GM21390 (cell line): ENCODE measurements around the gene MARK3.

Source experiments
- ATAC-seq: cut with Tn5 transposase; IDR thresholded peaks from one replicate; pipeline ENCODE4 v1.9.1; 2021; ENCODE audit not compliant: unreplicated experiment

MARK3 gene

DNA sequence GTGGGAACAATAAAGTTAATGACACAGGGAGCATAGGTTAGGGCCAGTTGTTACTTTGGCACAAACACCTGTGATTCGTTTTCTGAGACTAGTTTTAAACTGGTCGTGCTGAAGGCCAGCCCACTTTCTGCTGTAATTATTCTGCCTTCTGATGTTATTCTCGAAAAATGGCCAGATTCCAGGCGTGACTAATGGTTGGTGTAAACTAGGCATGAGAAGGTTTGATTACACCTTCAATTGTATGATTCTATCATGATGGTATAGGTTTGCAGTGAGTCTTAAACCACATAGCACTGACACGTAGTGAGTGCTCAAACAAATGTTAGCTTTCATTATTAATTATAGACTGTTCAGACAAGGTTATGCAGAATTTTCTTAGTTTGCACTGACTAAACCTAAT is 98.4 kb downstream of the MARK3 start:
- no peak for ATAC-seq

DNA sequence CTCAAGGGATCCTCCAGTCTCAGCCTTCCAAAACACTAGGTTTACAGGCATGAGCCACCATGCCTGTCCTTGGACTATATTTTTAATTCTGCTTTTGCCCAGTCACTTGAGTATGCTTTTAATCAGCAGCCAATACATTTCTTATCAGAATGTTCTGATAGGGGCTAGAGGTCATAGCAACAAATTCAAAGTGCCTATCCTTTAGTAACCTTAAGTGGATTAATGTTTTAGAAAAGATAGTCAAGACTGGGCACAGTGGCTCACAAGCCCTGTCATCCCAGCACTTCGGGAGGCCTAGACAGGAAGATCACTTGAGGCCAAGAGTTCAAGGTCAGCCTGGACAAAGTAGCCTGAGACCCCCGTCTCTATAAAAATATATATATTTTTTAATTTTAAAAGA is 100.3 kb downstream of the MARK3 start:
- no peak for ATAC-seq

DNA sequence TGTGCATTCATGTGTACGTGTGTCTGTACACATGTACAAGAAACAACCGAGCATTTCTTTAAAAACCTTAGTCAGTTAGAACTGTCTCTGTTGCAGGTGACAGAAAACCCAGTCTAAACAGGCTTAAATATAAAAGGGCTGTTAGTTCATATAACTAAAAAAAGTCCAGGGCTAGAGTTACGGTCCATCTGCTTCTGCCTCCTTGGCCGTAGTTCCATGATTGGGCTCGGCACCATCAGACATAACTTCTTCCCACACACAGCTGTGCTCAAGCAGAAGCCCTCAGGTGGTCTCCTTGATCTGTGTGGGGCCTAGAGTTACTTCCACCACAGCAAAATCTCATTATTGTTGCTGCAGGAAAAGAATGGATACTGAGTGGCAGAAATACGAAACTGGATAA is 102.9 kb downstream of the MARK3 start:
- no peak for ATAC-seq

DNA sequence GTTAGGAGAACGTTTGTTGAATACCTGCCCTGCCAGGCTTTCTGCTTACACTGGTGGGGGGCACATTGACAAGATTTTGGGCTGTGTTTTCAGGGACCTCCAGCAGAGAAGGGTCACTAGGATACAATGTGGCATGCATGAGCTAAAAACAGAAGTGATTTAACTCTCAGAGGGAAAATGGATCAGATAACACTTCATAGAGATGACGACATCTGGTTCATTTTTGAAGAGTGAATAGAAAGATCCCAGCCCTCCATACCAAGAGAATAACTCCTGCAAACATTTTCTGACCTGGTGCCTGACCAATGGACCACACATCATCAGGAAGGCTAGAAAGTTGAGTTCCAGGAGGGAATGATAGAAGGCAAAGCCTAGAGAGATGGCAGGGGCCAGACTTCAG is 103.7 kb downstream of the MARK3 start:
- ATAC-seq = no peak

DNA sequence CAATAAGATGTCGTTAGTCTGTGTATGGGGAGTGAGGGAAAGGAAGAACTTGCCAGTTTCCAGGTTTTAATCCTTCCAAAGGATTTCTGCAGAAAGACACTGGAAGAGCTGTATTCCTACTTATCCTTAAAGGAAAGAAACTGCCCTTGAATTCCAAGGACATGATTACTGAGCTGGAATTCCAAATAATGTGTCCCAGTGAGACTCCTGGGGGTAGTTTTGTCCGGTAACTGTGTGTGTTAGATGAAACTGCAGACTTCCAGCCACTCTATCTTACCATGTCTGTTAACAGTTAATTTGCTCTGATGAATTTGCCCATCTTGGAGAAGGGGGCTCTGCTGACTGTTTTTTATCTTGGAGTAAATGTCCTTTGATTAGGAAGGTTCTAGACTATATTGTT is 104.4 kb downstream of the MARK3 start:
- ATAC-seq = no peak

DNA sequence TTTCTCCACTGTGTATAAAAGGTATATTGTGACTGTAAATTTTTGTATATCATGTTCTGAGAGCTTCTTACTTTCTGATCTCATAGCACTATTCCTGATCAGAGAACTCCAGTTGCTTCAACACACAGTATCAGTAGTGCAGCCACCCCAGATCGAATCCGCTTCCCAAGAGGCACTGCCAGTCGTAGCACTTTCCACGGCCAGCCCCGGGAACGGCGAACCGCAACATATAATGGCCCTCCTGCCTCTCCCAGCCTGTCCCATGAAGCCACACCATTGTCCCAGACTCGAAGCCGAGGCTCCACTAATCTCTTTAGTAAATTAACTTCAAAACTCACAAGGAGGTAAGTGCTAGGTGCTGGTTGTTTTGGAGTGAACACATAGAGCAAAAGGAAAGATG is 106.5 kb downstream of the MARK3 start:
- no peak for ATAC-seq

DNA sequence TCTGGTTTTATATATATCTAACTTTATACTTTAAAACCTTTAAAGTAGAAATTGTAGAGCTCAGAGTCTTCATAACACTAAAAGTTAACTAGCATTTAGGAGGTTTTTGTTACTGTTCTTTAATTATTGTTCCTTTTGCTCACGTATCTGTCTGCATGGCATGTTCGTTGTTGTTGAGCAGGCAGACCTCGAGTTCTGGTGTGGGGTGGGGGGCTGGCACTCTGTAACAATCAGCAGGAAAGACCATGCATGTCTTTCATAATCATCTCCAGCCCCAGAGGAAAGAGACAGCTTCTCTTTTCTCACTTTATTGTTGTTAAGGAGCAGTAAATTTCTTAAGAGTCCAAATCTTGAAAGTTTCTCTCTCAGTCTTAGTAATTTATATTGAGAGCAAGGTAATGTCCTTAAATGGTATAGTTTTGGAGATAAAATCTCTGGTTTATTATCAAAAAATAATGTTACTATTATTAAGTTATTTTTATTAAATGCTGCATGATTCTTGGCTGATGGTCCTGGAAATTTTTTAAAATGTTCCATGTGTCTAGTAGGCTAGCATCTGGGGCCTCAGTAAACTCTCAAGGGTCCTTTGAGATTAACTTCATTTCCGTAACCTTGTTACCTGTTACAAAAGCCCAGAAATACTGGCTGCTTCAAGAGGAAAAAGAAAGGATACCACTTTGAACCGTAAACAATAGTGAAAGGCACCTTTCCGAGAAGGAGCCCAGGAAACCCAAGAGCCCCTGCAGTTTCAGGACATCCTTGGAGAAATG is 107.1 kb downstream of the MARK3 start:
- ATAC-seq = no peak

DNA sequence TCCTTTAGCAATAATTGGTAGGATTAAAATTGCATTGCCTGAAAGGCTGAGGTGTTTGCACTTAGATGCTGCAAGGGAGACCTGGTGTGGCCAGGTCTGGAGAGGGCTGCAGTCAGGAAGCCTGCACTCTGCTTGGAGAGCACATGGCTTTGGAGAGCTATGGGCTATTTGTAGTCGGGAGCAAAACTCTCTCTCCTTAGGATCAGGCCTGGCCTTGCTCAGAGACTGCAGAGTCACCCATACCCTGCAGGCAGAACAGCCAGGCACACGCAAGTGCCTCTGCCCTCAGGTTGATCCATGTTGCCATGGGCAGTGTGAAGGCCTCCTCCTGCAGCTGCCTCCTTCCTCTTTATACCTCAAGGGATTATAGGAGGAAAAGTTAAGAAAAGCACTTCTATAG is 110.6 kb downstream of the MARK3 start:
- no peak for ATAC-seq

DNA sequence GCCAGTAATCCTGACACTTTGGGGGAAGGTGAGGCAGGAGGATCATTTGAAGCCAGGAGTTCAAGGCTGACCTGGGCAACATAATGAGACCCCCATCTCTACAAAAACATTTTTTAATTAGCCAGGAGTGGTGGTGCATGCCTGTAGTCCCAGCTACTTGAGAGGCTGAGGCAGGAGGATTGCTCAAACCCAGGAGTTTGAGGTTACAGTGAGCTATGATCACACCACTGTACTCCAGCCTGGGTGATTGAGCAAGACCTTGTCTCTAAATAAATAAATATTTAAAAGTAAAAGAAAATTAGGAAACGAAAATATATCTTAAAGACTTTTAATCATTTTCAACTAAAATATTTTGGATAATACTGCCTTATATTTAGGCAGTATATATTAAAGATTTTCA is 111.6 kb downstream of the MARK3 start:
- ATAC-seq = no peak

DNA sequence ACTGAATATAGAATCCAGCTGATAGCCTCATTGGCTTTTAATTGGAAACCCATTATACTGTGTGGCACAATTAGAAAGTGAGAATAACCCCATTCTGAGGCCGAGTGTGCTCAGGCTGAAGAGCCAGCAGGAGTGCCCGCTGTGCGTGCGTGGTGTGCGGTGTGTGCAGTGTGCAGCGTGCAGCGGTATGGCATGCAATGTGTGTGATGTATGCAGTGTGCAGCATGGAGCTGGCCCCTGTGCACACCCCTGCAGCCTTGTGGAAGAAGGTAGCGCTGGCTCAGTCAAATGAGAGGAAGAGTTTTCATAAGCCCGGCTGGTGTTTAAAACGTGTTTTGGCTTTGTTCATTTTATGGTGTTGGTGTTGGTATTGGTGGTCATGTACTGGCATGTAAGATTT is 114.5 kb downstream of the MARK3 start:
- no peak for ATAC-seq

DNA sequence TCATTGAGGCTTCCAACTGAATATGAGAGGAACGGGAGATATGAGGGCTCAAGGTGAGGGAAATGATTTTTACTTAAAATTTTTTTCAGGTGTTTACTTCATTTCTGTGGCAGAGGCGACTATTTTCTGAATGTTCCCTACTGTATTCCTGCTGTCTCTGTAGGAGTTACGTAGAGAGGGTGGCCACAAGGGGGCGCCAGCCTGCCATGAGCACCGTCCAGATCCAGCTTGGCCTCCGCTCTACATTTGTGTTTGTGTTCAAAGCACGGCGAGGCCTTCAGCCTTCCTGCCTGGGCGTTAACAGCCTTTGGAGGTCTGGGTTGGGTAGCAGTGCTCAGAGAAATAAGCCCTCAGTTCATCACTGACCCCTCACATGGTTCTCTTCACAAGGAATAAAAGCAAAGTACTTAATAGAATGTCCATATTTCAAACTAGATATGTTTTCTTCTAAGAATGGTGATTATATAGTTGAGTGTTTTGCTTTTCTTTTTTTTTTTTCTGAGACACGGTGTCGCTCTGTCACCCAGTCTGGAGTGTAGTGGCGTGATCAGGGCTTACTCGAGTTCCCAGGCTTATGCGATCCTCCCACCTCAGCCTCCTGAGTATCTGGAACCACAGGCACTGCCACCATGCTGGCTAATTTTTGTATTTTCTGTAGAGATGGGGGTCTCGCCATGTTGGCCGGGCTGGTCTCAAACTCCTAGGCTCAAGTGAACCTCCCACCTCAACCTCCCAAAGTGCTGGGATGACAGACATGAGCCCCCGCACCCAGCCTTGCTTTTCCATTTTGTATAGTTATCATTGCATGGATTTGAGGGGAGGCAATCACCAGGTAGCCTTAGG is 115.2 kb downstream of the MARK3 start:
- no peak for ATAC-seq

DNA sequence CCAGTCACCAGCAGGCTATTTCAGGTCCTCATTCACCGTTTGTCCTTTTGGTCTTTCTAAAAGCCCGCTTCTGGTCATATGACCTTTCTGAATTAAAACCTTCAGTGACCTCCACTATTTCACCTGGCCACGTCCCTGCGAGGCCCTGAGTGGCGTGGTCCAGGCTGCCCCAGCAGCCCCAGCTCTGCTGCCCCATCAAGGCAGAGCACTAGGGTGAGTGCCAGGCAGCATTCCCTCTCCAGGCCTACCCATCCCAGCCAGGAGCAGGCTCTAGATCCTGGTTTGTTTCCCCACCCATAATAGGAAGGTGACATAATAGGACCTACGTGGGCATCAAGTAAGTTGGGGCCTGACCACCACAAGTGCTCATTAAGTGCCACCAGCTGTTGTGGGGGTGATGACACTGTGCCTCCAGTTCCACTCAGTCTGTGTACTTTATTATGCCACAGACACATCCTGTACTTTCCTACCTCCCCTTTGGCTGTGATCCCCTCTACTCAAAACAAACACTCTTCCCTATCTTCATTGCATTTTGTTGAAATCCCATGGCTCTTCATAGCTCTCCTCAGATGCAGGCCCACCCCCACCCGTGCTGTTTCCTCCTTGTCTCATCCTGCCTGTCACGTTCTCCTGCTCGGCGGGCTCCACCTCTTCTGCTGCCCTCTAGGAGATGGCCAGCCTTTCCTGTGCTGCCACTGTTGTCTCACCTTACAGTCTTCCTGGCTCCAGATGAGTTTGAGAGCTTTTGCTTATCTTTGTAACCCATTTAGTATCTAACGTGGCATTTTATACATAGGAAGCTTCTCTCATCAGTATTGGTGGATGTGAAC is 116.0 kb downstream of the MARK3 start:
- ATAC-seq = no peak

DNA sequence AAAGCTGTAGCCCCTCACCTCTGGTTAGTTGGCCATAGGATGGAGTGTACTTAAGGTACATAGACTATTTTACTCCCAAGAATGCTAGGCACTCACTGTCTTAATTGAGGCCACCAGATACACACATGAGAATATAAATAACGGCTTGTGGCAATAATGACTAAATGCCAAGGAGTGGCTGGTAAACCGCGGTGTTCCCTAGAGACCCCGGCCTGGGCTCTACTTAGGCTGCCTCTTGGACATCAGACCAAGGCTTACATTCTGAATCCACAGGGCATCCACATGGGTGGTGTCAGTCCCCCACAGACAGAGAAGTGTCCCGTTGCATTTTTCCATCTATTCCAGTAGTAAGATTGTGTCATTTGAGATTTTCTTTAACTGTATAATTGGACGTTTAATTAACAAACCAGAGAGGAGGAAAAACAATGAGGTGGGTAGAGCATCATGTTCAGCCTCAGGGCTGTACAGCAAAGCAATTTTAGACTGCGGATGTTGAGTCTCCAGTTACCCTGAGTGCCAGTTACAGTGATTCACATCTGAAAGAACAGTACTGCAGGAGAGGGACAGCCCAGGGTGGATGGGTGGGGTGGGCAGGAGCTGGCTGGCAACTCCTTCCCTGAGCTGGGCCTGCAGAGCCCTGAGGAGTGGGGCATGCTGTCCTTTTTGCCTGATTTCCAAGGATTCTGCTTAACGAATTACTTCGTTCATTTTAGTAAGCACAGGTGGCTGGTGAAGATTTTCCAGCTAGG is 116.9 kb downstream of the MARK3 start:
- no peak for ATAC-seq

DNA sequence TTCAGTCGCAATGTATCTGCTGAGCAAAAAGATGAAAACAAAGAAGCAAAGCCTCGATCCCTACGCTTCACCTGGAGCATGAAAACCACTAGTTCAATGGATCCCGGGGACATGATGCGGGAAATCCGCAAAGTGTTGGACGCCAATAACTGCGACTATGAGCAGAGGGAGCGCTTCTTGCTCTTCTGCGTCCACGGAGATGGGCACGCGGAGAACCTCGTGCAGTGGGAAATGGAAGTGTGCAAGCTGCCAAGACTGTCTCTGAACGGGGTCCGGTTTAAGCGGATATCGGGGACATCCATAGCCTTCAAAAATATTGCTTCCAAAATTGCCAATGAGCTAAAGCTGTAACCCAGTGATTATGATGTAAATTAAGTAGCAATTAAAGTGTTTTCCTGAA is 117.7 kb downstream of the MARK3 start:
- ATAC-seq = no peak

DNA sequence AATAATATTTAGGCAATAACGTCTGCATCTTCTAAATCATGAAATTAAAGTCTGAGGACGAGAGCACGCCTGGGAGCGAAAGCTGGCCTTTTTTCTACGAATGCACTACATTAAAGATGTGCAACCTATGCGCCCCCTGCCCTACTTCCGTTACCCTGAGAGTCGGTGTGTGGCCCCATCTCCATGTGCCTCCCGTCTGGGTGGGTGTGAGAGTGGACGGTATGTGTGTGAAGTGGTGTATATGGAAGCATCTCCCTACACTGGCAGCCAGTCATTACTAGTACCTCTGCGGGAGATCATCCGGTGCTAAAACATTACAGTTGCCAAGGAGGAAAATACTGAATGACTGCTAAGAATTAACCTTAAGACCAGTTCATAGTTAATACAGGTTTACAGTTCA is 118.1 kb downstream of the MARK3 start:
- no peak for ATAC-seq

DNA sequence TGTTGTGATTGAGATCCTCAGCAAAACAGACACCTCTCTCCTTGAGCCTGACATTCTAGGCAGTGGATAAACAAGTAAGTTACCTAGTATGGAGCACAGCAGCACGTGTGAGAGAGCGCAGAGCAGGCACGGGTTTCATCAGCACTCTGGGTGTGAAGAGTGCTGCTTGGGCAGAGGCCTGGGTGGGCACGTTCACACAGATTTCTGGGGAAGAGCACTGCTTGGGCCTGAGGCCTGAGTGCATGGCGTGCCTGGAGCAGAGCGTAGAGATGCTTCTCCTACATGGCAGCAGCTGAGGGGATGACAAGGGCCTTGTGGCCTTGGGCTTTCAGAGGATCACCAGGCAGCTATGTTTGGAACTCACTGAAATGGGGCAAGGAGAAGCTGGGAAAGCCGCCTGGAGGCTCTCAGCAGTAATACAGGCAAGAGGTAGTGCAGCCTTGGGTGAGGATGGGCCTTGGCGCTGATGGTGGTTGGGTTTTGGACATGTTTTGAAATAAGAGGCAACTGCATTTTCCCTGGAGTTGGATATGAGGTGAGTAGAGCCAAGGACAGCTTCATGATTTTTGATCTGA is 119.9 kb downstream of the MARK3 start:
- ATAC-seq = no peak

DNA sequence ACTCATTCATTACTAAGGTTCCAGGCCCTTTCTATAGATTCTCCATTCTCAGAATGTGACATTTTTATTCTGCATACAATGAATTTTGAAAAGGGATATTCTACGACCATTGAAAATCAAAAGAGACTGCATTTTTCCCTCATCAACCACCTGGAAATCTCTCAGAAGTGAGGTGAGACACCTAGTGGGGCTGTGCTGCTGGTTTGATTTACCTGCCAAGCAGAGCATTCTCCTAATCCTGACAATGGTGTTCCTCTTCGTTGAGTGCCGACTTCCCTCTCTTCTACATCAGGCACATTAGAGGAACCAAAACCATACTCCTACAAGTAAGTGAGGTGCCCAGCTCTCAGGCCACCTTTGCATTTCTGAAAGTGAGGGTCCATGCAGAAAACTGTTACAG is 122.5 kb downstream of the MARK3 start:
- no peak for ATAC-seq

DNA sequence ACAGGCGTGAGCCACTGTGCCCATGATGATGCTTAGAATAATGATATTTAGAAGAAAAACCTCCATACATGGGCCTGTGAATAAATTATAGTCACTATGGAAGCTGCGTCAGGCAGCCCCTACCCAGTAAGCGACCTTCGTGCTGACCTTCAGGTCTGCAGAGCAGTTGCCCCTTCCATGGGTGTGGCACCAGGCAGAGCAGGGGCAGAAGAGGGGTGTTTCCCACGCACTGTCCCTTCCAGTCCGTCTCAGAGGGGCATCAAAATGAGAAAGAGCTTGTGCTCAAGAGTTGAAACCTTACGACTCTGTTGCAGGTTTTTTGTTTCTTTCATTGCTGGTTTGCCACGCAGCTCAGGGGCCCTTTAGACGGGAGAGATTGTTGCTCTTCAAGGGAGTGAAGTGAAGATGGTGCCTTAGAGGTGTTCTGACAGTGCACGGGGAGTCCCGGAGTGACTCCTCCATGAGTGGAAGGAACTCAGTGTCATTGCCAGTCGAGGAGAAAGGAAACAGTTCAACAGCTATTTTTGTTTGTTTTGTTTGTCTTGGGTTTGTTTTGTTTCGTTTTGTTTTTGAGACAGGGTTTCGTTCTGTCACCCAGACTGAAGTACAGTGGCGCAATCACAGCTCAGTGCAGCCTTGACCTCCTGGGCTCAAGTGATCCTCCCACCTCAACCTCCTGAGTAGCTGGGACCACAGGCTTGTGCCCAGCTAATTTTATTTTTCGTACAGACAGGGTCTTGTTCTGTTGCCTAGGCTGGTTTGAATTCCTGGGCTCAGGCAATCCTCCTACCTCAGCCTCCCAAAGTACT is 123.5 kb downstream of the MARK3 start:
- ATAC-seq = no peak

DNA sequence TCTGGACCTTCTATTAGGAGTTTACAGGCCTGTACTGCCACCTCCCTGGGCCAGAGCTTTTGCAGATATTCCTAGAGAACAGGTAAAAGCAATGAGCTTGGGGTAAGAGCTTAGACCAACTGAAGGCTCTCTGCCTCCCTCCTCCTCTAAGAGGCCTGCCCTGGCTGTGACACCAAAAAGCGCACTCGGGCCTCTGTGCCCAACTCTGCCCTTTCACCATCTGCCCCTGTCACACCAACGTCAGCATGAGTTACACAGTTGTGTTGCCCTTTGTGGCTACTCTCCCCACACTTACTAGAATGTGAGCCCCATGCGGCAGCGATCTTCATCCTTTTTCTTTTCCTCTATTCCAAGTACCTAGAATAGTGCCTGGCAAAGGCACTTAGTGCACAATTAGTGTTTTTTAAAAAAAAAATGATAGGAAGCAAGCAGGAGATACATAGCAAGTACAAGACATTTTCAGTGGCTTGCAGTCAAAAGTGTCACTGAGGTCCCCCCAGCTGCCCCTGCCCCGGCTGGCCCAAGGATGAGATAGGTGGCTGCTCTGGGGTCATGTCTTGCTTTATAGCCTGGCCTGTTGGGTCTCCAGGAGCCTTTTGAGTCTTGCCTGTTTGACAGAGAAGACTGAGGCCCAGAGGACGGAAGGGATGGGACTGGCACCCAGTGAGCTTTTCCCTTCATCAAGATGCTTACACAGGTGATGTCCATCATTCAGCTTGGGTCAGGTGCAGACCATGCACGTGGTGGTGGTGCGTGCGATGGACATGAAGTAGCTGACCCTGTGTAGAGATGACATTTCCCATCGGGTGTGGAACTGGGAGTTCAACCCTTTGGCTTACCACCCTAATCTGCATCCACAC is 124.9 kb downstream of the MARK3 start:
- ATAC-seq = no peak
